Spleen (tissue), 11 donors: ENCODE results near the gene RPL22L1. TPM values are rescaled to one million over a fixed set of nuclear protein-coding genes. Genes with fewer than 3 reads are reported as not detected.
"Not testable (repeated sequence)": the region's sequence is repeated elsewhere in the genome, so short reads cannot be mapped to it uniquely, and the experiment has no call there.

Experiments used
- DNase-seq: peaks from one replicate; pipeline ENCODE4 v3.0.0-alpha.2; 2020
- H3K27ac ChIP-seq, 8 donors: fragments of 200-600 bp; sonication (generic) in 7 of 8; 1 replicate in 4 of 8; 2 replicates in 4 of 8; pipeline versions ENCODE4 v1.5.0 to v1.8.0; 2016 to 2021; ENCODE audit warnings: inconsistent platforms in 4 of 8, mild to moderate bottlenecking in 4 of 8, moderate library complexity in 1 of 8
- H3K27me3 ChIP-seq, 7 donors: fragments of 200-600 bp; sonication (generic) in 6 of 7; replicated peaks in 1 of 7; 1 replicate in 4 of 7; 2 replicates in 3 of 7; pipeline versions ENCODE4 v1.5.0 to v1.8.0; 2016 to 2021; ENCODE audit warnings: inconsistent platforms in 3 of 7, mild to moderate bottlenecking in 1 of 7
- H3K36me3 ChIP-seq, 6 donors: fragments of 200-600 bp; sonication (generic) in 5 of 6; 1 replicate in 4 of 6; 2 replicates in 2 of 6; pipeline versions ENCODE4 v1.5.0 to v1.8.0; 2016 to 2021; ENCODE audit warnings: inconsistent platforms in 2 of 6
- H3K4me1 ChIP-seq, 6 donors: fragments of 200-600 bp; sonication (generic) in 5 of 6; 1 replicate in 3 of 6; 2 replicates in 3 of 6; pipeline versions ENCODE4 v1.5.0 to v1.8.0; 2016 to 2021; ENCODE audit warnings: inconsistent platforms in 3 of 6
- H3K4me3 ChIP-seq, 8 donors: fragments of 200-600 bp; sonication (generic) in 7 of 8; 1 replicate in 4 of 8; 2 replicates in 4 of 8; pipeline versions ENCODE4 v1.5.0 to v1.8.0; 2016 to 2021; ENCODE audit warnings: inconsistent platforms in 4 of 8, mild to moderate bottlenecking in 4 of 8, moderate library complexity in 2 of 8
- H3K9me3 ChIP-seq, 8 donors: fragments of 200-600 bp; sonication (generic) in 7 of 8; 1 replicate in 4 of 8; 2 replicates in 4 of 8; pipeline versions ENCODE4 v1.5.0 to v1.8.0; 2016 to 2021; ENCODE audit warnings: inconsistent platforms in 4 of 8
- CTCF ChIP-seq, 11 experiments: fragments of 200-600 bp in 7 of 11; fragments of 450-650 bp in 4 of 11; sonication (generic) in 4 of 11; IDR thresholded peaks in 8 of 11; conservative IDR thresholded peaks in 3 of 11; 1 replicate in 7 of 11; 2 replicates in 4 of 11; pipeline versions ENCODE4 v1.4.0 to v1.8.0; 2016 to 2021; ENCODE audit warnings: antibody characterized with exemption in 11 of 11, inconsistent platforms in 4 of 11, mild to moderate bottlenecking in 1 of 11
- POLR2A ChIP-seq, 3 donors: fragments of 450-650 bp; IDR thresholded peaks; one replicate each; pipeline ENCODE4 v1.5.1; 2017; ENCODE audit warnings: antibody characterized with exemption in 3 of 3, mild to moderate bottlenecking in 1 of 3
- POLR2AphosphoS5 ChIP-seq, 3 donors: sonication (generic); formaldehyde crosslinking; IDR thresholded peaks; one replicate each; pipeline ENCODE4 v1.5.1; 2017; ENCODE audit warnings: antibody characterized with exemption in 3 of 3
- WGBS, 5 donors: extraction: QIAGEN DNeasy Blood & Tissue Kit in 3 of 5; methylation state at CpG; one replicate each; pipeline versions ENCODE4 v1.1.5 to v1.1.7; 2013 to 2018; 5-methylcytosine and 5-hydroxymethylcytosine counted together
- intact Hi-C: fragments of 100-400 bp; cut with DNase I; formaldehyde crosslinking; loops from one replicate; pipeline ENCODE4 v1.15.0; 2023; ENCODE audit warnings: low total_unique reads
- polyA plus RNA-seq, 3 donors: library from polyadenylated mRNA; stranded (reverse); fragments of 200-250 nt; gene quantifications; one replicate each; pipeline ENCODE4 v1.2.1, GENCODE V29; 2013
- total RNA-seq, 7 donors: library from RNA; depleted of rRNA in 3 of 7; stranded (reverse); fragments of >200 nt in 3 of 7; fragmentation: NEBNext Ultra II Directional in 4 of 7; extraction: Animal tissue kit (Norgen Biotek cat#: 25700) in 4 of 7; gene quantifications; one replicate each; pipeline versions ENCODE4 v1.1.0 to v1.2.1, GENCODE V29; 2016 to 2021
- donor health status: healthy with polysubstance abuse.
- donor health status: DM: no; HTN: no; CAD: no; lungs with moderate emphysema.
- donor health status: DM: no; HTN: no; CAD: no.
- donor health status: Bipolar disorder and iron deficiency.
- donor health status: healthy.
- donor health status: DM: no; HTN: no; CAD: no.
- donor health status: DM: yes; HTN: yes; CAD: no.

The RPL22L1 gene
- total and polyA plus RNA-seq, 10 donors: 50.6 to 419 (median 97.6) TPM

GRCh38 chr3:170903123-170903522 lies 33.1 kb upstream of the RPL22L1 start:
- intact Hi-C loops: no loop called here
- no peak for DNase-seq
- WGBS, 5 donors: 89 to 97% (median 96%) methylated on average over 3 of the region's 3 CpGs

GRCh38 chr3:170899455-170899854 lies 29.5 kb upstream of the RPL22L1 start:
- TF ChIP-seq POLR2A (IDR thresholded peaks at IDR 0.05) (no peak), POLR2AphosphoS5 (IDR thresholded peaks at IDR 0.05) (no peak), CTCF (IDR thresholded peaks at IDR 0.05 in 8 of 11, conservative IDR thresholded peaks at IDR 0.05 in 3 of 11) (no peak)
- DNase-seq: no peak
- 89 to 98% (median 91%) methylated on average over 1 of the region's 1 CpG for WGBS, 5 donors
- H3K27me3 ChIP-seq: no peaks in the 10 kb centered on the region
- H3K4me3 ChIP-seq: no peak overlapping the region
- no peak overlapping the region for H3K27ac ChIP-seq
- peaks cover 0 to 6% (median 0%) of the 10 kb centered on the region in 6 donors for H3K36me3 ChIP-seq
- no peaks in the 10 kb centered on the region for H3K4me1 ChIP-seq
- peaks cover 0 to 5% (median 0%) of the 10 kb centered on the region in 8 donors for H3K9me3 ChIP-seq
- intact Hi-C loops: no loop called here

More at GRCh38 chr3:170903123-170903522, 33.1 kb upstream of the RPL22L1 start:
- H3K9me3 ChIP-seq: no peaks in the 10 kb centered on the region
- H3K27ac ChIP-seq: no peak overlapping the region
- H3K36me3 ChIP-seq: no peaks in the 10 kb centered on the region
- peaks cover 8 to 18% (median 14%) of the 10 kb centered on the region in 6 donors for H3K4me1 ChIP-seq
- TF ChIP-seq POLR2AphosphoS5 (IDR thresholded peaks at IDR 0.05) (no peak), CTCF (IDR thresholded peaks at IDR 0.05 in 8 of 11, conservative IDR thresholded peaks at IDR 0.05 in 3 of 11) (no peak), POLR2A (IDR thresholded peaks at IDR 0.05) (no peak)
- no peak overlapping the region for H3K4me3 ChIP-seq
- H3K27me3 ChIP-seq: peaks cover 0 to 9% (median 0%) of the 10 kb centered on the region in 7 donors

GRCh38 chr3:170897978-170898377 lies 28.0 kb upstream of the RPL22L1 start:
- TF ChIP-seq POLR2AphosphoS5 (IDR thresholded peaks at IDR 0.05): no peak
- no peak for TF ChIP-seq POLR2A (IDR thresholded peaks at IDR 0.05)
- TF ChIP-seq CTCF (IDR thresholded peaks at IDR 0.05 in 8 of 11, conservative IDR thresholded peaks at IDR 0.05 in 3 of 11): no peak
- H3K4me1 ChIP-seq: no peaks in the 10 kb centered on the region
- H3K9me3 ChIP-seq: peaks cover 0 to 5% (median 0%) of the 10 kb centered on the region in 8 donors
- H3K27ac ChIP-seq: no peak overlapping the region
- no peak overlapping the region for H3K4me3 ChIP-seq
- intact Hi-C loops: no loop called here
- whole genome bisulfite sequencing, 5 donors: 94 to 100% (median 98%) methylated on average over 2 of the region's 2 CpGs
- H3K27me3 ChIP-seq: no peaks in the 10 kb centered on the region
- DNase-seq: no peak
- H3K36me3 ChIP-seq: peaks cover 0 to 6% (median 0%) of the 10 kb centered on the region in 6 donors

- H3K4me1 ChIP-seq, H3K9me3 ChIP-seq, intact Hi-C loops, H3K36me3 ChIP-seq, H3K27me3 ChIP-seq, H3K27ac ChIP-seq, DNase-seq, H3K4me3 ChIP-seq: not testable (repeated sequence)
- 39 to 95% (median 88%) methylated on average over 1 of the region's 1 CpG for WGBS, 5 donors
Measured at GRCh38 chr3:170897199-170897598, 27.2 kb upstream of the RPL22L1 start.

DNA sequence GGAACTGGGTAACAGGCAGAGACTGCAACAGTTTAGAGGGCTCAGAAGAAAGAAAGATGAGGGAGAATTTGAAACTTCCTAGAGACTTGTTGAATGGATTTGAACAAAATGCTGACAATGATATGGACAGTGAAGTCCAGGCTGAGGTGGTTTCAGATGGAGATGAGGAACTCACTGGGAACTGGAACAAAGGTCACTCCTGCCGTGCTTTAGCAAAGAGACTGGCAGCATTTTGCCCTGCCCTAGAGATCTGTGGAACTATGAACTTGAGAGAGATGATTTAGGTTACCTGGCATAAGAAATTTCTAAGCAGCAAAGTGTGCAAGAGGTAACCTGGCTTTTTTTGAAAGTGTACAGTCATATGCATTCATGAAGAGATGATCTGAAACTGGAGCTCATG lies 26.8 kb upstream of the RPL22L1 start:
- intact Hi-C loops: no loop called here
- 90 to 96% (median 93%) methylated on average over 1 of the region's 1 CpG for WGBS, 5 donors
- Histone ChIP-seq H3K4me1 (no peaks in the 10 kb centered on the region), H3K27me3 (no peaks in the 10 kb centered on the region), H3K4me3 (no peak overlapping the region), H3K27ac (no peak overlapping the region), H3K9me3 (peaks cover 0 to 5% (median 0%) of the 10 kb centered on the region in 8 donors), H3K36me3 (peaks cover 0 to 6% (median 0%) of the 10 kb centered on the region in 6 donors)
- DNase-seq: no peak
- TF ChIP-seq CTCF (IDR thresholded peaks at IDR 0.05 in 8 of 11, conservative IDR thresholded peaks at IDR 0.05 in 3 of 11) (no peak), POLR2AphosphoS5 (IDR thresholded peaks at IDR 0.05) (no peak), POLR2A (IDR thresholded peaks at IDR 0.05) (no peak)

DNA sequence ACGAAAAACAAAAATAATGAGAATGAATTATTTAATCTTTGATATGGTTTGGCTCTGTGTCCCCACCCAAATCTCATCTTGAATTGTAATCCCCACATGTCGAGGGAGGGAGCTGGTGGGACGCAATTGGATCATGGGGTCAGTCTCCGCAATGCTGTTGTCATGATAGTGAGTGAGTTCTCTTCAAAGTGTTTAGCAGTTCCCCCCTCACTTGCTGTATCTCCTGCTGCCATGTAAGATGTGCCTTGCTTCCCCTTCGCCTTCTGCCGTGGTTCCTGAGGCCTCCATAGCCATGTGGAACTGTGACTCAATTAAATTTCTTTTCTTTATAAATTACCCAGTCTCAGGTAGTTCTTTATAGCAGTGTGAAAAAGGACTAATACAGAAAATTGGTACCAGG lies 26.3 kb upstream of the RPL22L1 start:
- H3K27me3 ChIP-seq, H3K4me3 ChIP-seq, intact Hi-C loops, H3K9me3 ChIP-seq, H3K27ac ChIP-seq, H3K36me3 ChIP-seq, DNase-seq, H3K4me1 ChIP-seq: not testable (repeated sequence)
- WGBS, 5 donors: 84 to 99% (median 95%) methylated on average over 6 of the region's 6 CpGs
